Measurements from ENCODE around the gene STC2.

Gene STC2

GRCh38 chr5:173342813-173343755, 14.9 kb upstream of the STC2 start:
- no peak for TF ChIP-seq CTCF (IDR thresholded peaks at IDR 0.05; ENCODE audit: low read depth, low read length)
- DNase-seq (ENCODE audit: extremely low read depth, low read depth): no peak

GRCh38 chr5:173341961-173342430, 13.8 kb upstream of the STC2 start:
- TF ChIP-seq CTCF (IDR thresholded peaks at IDR 0.05; ENCODE audit: low read depth, low read length): no peak

GRCh38 chr5:173340984-173341383, 12.8 kb upstream of the STC2 start:
- TF ChIP-seq CTCF (IDR thresholded peaks at IDR 0.05; ENCODE audit: low read depth, low read length): no peak
- DNase-seq (ENCODE audit: extremely low read depth, low read depth): no peak

More at GRCh38 chr5:173341961-173342430, 13.8 kb upstream of the STC2 start:
- DNase-seq (ENCODE audit: extremely low read depth, low read depth): no peak

GRCh38 chr5:173340451-173340850, 12.2 kb upstream of the STC2 start:
- no peak for TF ChIP-seq CTCF (IDR thresholded peaks at IDR 0.05; ENCODE audit: low read depth, low read length)
- DNase-seq (ENCODE audit: extremely low read depth, low read depth): no peak

- DNase-seq (ENCODE audit: extremely low read depth, low read depth): no peak
- TF ChIP-seq CTCF (IDR thresholded peaks at IDR 0.05; ENCODE audit: low read depth, low read length): no peak
These were observed 11.1 kb upstream of the STC2 start for GRCh38 chr5:173339286-173339685.

GRCh38 chr5:173338380-173339015, 10.3 kb upstream of the STC2 start:
- DNase-seq (ENCODE audit: extremely low read depth, low read depth): no peak
- TF ChIP-seq CTCF (IDR thresholded peaks at IDR 0.05; ENCODE audit: low read depth, low read length): no peak

- DNase-seq (ENCODE audit: extremely low read depth, low read depth): no peak
- TF ChIP-seq CTCF (IDR thresholded peaks at IDR 0.05; ENCODE audit: low read depth, low read length): no peak
These were observed 6.6 kb upstream of the STC2 start for GRCh38 chr5:173334808-173335207.

All from AG09319 (cell line).